ENCODE results near the gene CENPX. TPM values are rescaled to one million over a fixed set of nuclear protein-coding genes. Genes with fewer than 3 reads are reported as not detected.

Gene CENPX
- total and polyA plus RNA-seq, 2 of the 13 experiments (the other 11 are each of a cell fraction or from before 2014, with no cell fraction given), result 92.7 to 170 TPM

DNA sequence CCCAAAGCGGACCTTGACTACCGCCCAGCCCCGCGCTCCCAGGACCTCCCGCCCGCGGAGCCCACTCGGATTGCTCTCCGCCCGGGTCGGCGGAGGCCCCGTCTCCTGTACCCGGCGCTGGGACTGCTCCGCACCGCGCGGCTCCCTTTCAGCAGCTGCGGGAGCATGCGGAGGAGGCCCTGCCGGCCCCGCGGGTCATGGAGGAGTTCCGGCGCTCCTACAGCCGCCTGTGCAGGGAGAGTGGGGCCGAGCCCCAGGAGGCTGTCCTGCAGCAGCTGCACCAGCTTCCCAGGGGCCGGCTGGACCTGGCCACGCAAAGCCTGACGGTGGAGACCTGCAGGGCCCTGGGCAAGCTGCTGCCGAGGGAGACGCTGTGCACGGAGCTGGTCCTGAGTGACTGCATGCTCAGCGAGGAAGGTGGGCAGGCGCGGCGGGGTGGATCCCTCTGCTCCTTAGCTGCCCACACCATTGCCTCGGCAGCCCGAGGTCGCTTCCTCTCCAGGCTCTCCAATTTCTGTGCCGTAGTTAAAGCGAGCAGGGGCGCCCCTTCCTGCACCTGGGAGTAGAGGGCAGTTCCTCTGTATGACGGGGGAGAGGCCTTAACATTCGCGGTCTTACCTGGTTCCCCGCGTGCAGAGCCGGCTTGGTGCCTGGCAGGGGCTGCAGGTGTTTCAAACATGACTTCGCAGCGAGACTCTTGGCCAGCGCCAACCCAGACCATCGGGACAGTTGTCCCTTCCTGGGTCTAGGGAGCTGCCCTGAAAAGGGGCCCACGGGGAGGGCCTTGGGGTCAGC lies 966 bp upstream of the CENPX start (continued):
- TF ChIP-seq, protein P1, sequence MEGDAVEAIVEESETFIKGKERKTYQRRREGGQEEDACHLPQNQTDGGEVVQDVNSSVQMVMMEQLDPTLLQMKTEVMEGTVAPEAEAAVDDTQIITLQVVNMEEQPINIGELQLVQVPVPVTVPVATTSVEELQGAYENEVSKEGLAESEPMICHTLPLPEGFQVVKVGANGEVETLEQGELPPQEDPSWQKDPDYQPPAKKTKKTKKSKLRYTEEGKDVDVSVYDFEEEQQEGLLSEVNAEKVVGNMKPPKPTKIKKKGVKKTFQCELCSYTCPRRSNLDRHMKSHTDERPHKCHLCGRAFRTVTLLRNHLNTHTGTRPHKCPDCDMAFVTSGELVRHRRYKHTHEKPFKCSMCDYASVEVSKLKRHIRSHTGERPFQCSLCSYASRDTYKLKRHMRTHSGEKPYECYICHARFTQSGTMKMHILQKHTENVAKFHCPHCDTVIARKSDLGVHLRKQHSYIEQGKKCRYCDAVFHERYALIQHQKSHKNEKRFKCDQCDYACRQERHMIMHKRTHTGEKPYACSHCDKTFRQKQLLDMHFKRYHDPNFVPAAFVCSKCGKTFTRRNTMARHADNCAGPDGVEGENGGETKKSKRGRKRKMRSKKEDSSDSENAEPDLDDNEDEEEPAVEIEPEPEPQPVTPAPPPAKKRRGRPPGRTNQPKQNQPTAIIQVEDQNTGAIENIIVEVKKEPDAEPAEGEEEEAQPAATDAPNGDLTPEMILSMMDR (CRISPR knock-in tag; IDR thresholded peaks at IDR 0.05), result no peak
- TF ChIP-seq RAD51 (IDR thresholded peaks at IDR 0.05; ENCODE audit: borderline replicate concordance) (no peak), ZNF260 (CRISPR knock-in tag; IDR thresholded peaks at IDR 0.05; ENCODE audit: borderline replicate concordance, low read depth) (no peak), PHF20 (CRISPR knock-in tag; IDR thresholded peaks at IDR 0.05) (no peak; the same call in 1 of the 2 replicates), ZSCAN20 (CRISPR knock-in tag; IDR thresholded peaks at IDR 0.05; ENCODE audit: borderline replicate concordance) (no peak), ZNF264 (CRISPR knock-in tag; IDR thresholded peaks at IDR 0.05) (peak; percentile 18; the same call in 1 of the 2 replicates), XBP1 (CRISPR knock-in tag; IDR thresholded peaks at IDR 0.05) (no peak), KLF12 (CRISPR knock-in tag; IDR thresholded peaks at IDR 0.05; ENCODE audit: borderline replicate concordance) (no peak), ATM (IDR thresholded peaks at IDR 0.05; ENCODE audit: borderline replicate concordance) (no peak), HOXA9 (CRISPR knock-in tag; IDR thresholded peaks at IDR 0.05; ENCODE audit: borderline replicate concordance) (no peak; the same call in 1 of the 2 replicates), ZNF552 (CRISPR knock-in tag; IDR thresholded peaks at IDR 0.05; ENCODE audit: borderline replicate concordance) (peak; percentile 51), ZSCAN31 (CRISPR knock-in tag; IDR thresholded peaks at IDR 0.05; ENCODE audit: low read depth) (no peak), ZMAT3 (CRISPR knock-in tag; conservative IDR thresholded peaks at IDR 0.05) (peak; percentile 37; the same call in 1 of the 2 replicates), SRSF1 (optimal IDR thresholded peaks at IDR 0.05; ENCODE audit: low read depth, low read length) (peak; percentile 62), ZNF792 (CRISPR knock-in tag; IDR thresholded peaks at IDR 0.05) (no peak), MBD4 (IDR thresholded peaks at IDR 0.05; ENCODE audit: borderline replicate concordance, low read length) (no peak), GATAD1 (CRISPR knock-in tag; IDR thresholded peaks at IDR 0.05) (no peak; the same call in 1 of the 2 replicates)
- TF ChIP-seq, protein P2, sequence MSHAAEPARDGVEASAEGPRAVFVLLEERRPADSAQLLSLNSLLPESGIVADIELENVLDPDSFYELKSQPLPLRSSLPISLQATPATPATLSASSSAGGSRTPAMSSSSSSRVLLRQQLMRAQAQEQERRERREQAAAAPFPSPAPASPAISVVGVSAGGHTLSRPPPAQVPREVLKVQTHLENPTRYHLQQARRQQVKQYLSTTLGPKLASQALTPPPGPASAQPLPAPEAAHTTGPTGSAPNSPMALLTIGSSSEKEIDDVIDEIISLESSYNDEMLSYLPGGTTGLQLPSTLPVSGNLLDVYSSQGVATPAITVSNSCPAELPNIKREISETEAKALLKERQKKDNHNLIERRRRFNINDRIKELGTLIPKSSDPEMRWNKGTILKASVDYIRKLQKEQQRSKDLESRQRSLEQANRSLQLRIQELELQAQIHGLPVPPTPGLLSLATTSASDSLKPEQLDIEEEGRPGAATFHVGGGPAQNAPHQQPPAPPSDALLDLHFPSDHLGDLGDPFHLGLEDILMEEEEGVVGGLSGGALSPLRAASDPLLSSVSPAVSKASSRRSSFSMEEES (CRISPR knock-in tag; IDR thresholded peaks at IDR 0.05), result no peak
- TF ChIP-seq, protein P3, sequence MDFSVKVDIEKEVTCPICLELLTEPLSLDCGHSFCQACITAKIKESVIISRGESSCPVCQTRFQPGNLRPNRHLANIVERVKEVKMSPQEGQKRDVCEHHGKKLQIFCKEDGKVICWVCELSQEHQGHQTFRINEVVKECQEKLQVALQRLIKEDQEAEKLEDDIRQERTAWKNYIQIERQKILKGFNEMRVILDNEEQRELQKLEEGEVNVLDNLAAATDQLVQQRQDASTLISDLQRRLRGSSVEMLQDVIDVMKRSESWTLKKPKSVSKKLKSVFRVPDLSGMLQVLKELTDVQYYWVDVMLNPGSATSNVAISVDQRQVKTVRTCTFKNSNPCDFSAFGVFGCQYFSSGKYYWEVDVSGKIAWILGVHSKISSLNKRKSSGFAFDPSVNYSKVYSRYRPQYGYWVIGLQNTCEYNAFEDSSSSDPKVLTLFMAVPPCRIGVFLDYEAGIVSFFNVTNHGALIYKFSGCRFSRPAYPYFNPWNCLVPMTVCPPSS (IDR thresholded peaks at IDR 0.05), result no peak
- TF ChIP-seq, protein P4, sequence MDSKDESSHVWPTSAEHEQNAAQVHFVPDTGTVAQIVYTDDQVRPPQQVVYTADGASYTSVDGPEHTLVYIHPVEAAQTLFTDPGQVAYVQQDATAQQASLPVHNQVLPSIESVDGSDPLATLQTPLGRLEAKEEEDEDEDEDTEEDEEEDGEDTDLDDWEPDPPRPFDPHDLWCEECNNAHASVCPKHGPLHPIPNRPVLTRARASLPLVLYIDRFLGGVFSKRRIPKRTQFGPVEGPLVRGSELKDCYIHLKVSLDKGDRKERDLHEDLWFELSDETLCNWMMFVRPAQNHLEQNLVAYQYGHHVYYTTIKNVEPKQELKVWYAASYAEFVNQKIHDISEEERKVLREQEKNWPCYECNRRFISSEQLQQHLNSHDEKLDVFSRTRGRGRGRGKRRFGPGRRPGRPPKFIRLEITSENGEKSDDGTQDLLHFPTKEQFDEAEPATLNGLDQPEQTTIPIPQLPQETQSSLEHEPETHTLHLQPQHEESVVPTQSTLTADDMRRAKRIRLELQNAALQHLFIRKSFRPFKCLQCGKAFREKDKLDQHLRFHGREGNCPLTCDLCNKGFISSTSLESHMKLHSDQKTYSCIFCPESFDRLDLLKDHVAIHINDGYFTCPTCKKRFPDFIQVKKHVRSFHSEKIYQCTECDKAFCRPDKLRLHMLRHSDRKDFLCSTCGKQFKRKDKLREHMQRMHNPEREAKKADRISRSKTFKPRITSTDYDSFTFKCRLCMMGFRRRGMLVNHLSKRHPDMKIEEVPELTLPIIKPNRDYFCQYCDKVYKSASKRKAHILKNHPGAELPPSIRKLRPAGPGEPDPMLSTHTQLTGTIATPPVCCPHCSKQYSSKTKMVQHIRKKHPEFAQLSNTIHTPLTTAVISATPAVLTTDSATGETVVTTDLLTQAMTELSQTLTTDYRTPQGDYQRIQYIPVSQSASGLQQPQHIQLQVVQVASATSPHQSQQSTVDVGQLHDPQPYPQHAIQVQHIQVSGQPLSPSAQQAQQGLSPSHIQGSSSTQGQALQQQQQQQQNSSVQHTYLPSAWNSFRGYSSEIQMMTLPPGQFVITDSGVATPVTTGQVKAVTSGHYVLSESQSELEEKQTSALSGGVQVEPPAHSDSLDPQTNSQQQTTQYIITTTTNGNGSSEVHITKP (CRISPR knock-in tag; IDR thresholded peaks at IDR 0.05; ENCODE audit: low read depth), result no peak

Data from HepG2 (cell line).